Activated naive CD4-positive, alpha-beta T cell treated with anti-CD3 and anti-CD28 coated beads for 36 hours (primary cell): Measurements from ENCODE around the gene TTC12. TPM values are rescaled to one million over a fixed set of nuclear protein-coding genes. Genes with fewer than 3 reads are reported as not detected.
A peak's percentile ranks its signal among the peaks of the same experiment; 100 is the strongest.

Experiments used
- CTCF ChIA-PET: fragments of 350-600 bp; sonication (Branson Sonifier 250); formaldehyde crosslinking; loops from one replicate; lab custom pipeline; 2021; ENCODE audit warnings: antibody characterized with exemption; lab: Charles Lee
- DNase-seq: peaks from one replicate; pipeline ENCODE4 v3.0.0-alpha.2; 2020
- H3K27ac Mint-ChIP-seq: one replicate; pipeline ENCODE4 v1.8.0; 2021; ENCODE audit warnings: mild to moderate bottlenecking, mixed read lengths
- H3K27me3 Mint-ChIP-seq: one replicate; pipeline ENCODE4 v1.8.0; 2021; ENCODE audit warnings: low read depth, mixed read lengths
- H3K36me3 Mint-ChIP-seq: one replicate; pipeline ENCODE4 v1.8.0; 2021; ENCODE audit warnings: low read depth, mixed read lengths
- H3K4me1 Mint-ChIP-seq: one replicate; pipeline ENCODE4 v1.8.0; 2021; ENCODE audit warnings: low read depth, mixed read lengths
- H3K4me3 Mint-ChIP-seq: one replicate; pipeline ENCODE4 v1.8.0; 2021; ENCODE audit warnings: mild to moderate bottlenecking, moderate library complexity, mixed read lengths
- H3K9me3 Mint-ChIP-seq: one replicate; pipeline ENCODE4 v1.8.0; 2021; ENCODE audit warnings: mixed read lengths
- intact Hi-C: fragments of 100-400 bp; cut with micrococcal nuclease; formaldehyde crosslinking; loops from one replicate; pipeline ENCODE4 v1.15.1; 2023
- total RNA-seq, 2 experiments: library from RNA; stranded (reverse); gene quantifications; one replicate each; pipeline ENCODE4 v1.2.3, GENCODE V29; 2021

The TTC12 gene
- 1 to 10 TPM; 4.1 to 7.4 TPM for total RNA-seq

GRCh38 chr11:113314389-113315301 lies at the start of gene TTC12:
TTC12 (plus strand) TSS chr11:113314583; CDS start chr11:113316258, 1,675 bp downstream.
- intact Hi-C loops: loop anchor here (1.0 to 10.0 kb wide), 8 partner anchors 273 to 1440 kb away; partner anchors contain the start of genes ALG9, C11orf71, CFAP68 and FDXACB1

GRCh38 chr11:113265362-113265761 lies 49.0 kb upstream of the TTC12 start:
- CTCF ChIA-PET: no interaction called here
- Mint-ChIP-seq H3K36me3 (no peaks in the 10 kb centered on the region), H3K4me1 (no peaks in the 10 kb centered on the region), H3K9me3 (no peaks in the 10 kb centered on the region), H3K27ac (no peak overlapping the region), H3K27me3 (peaks cover 2% of the 10 kb centered on the region), H3K4me3 (no peak overlapping the region)
- no peak for DNase-seq
- intact Hi-C loops: no loop called here

More at GRCh38 chr11:113314389-113315301, at the start of gene TTC12:
- peaks cover 23% of the 10 kb centered on the region for H3K4me1 Mint-ChIP-seq
- CTCF ChIA-PET: interaction anchor here (0.8 to 2.5 kb wide), 2 partner anchors 25 to 482 kb away, joined by 3 to 10 read pairs; no protein-coding TSS in a partner anchor
- no peaks in the 10 kb centered on the region for H3K9me3 Mint-ChIP-seq
- H3K36me3 Mint-ChIP-seq: peaks cover 26% of the 10 kb centered on the region
- peak; percentile 95 for DNase-seq
- no peaks in the 10 kb centered on the region for H3K27me3 Mint-ChIP-seq
- peak within 1 kb of the TSS; percentile 80 for H3K4me3 Mint-ChIP-seq
- H3K27ac Mint-ChIP-seq: peak within 1 kb of the TSS; percentile 79

GRCh38 chr11:113267493-113267892 lies 46.9 kb upstream of the TTC12 start:
- Mint-ChIP-seq H3K27ac (no peak overlapping the region), H3K27me3 (peaks cover 2% of the 10 kb centered on the region), H3K4me1 (no peaks in the 10 kb centered on the region), H3K4me3 (no peak overlapping the region), H3K9me3 (no peaks in the 10 kb centered on the region), H3K36me3 (no peaks in the 10 kb centered on the region)
- DNase-seq: no peak
- intact Hi-C loops: no loop called here
- CTCF ChIA-PET: no interaction called here

- no peaks in the 10 kb centered on the region for H3K36me3 Mint-ChIP-seq
- peaks cover 2% of the 10 kb centered on the region for H3K27me3 Mint-ChIP-seq
- CTCF ChIA-PET: no interaction called here
- H3K9me3 Mint-ChIP-seq: no peaks in the 10 kb centered on the region
- H3K4me3 Mint-ChIP-seq: no peak overlapping the region
- no peak for DNase-seq
- H3K27ac Mint-ChIP-seq: no peak overlapping the region
- no peaks in the 10 kb centered on the region for H3K4me1 Mint-ChIP-seq
- intact Hi-C loops: no loop called here
These were observed 45.3 kb upstream of the TTC12 start for GRCh38 chr11:113269096-113269495.

GRCh38 chr11:113269636-113270035 lies 44.7 kb upstream of the TTC12 start:
- CTCF ChIA-PET: no interaction called here
- intact Hi-C loops: no loop called here
- H3K36me3 Mint-ChIP-seq: no peaks in the 10 kb centered on the region
- no peaks in the 10 kb centered on the region for H3K4me1 Mint-ChIP-seq
- peaks cover 2% of the 10 kb centered on the region for H3K27me3 Mint-ChIP-seq
- no peaks in the 10 kb centered on the region for H3K9me3 Mint-ChIP-seq
- H3K4me3 Mint-ChIP-seq: no peak overlapping the region
- DNase-seq: no peak
- no peak overlapping the region for H3K27ac Mint-ChIP-seq

- Mint-ChIP-seq H3K4me3 (no peak overlapping the region), H3K36me3 (no peaks in the 10 kb centered on the region), H3K4me1 (no peaks in the 10 kb centered on the region), H3K27me3 (peaks cover 2% of the 10 kb centered on the region), H3K9me3 (no peaks in the 10 kb centered on the region), H3K27ac (no peak overlapping the region)
- intact Hi-C loops: no loop called here
- no peak for DNase-seq
- CTCF ChIA-PET: no interaction called here
These were observed 44.3 kb upstream of the TTC12 start for GRCh38 chr11:113270080-113270479.

GRCh38 chr11:113271551-113272245 lies 42.7 kb upstream of the TTC12 start:
- no peaks in the 10 kb centered on the region for H3K36me3 Mint-ChIP-seq
- CTCF ChIA-PET: no interaction called here
- H3K9me3 Mint-ChIP-seq: no peaks in the 10 kb centered on the region
- H3K27ac Mint-ChIP-seq: no peak overlapping the region
- H3K4me1 Mint-ChIP-seq: no peaks in the 10 kb centered on the region
- no peaks in the 10 kb centered on the region for H3K27me3 Mint-ChIP-seq
- H3K4me3 Mint-ChIP-seq: no peak overlapping the region
- intact Hi-C loops: no loop called here
- DNase-seq: no peak

- intact Hi-C loops: no loop called here
- Mint-ChIP-seq H3K9me3 (no peaks in the 10 kb centered on the region), H3K27me3 (no peaks in the 10 kb centered on the region), H3K36me3 (no peaks in the 10 kb centered on the region), H3K27ac (no peak overlapping the region), H3K4me1 (no peaks in the 10 kb centered on the region), H3K4me3 (no peak overlapping the region)
- CTCF ChIA-PET: no interaction called here
- DNase-seq: no peak
These were observed 42.1 kb upstream of the TTC12 start for GRCh38 chr11:113272281-113272680.

GRCh38 chr11:113272927-113273615 lies 41.3 kb upstream of the TTC12 start:
- intact Hi-C loops: no loop called here

GRCh38 chr11:113273720-113274119 lies 40.7 kb upstream of the TTC12 start:
- CTCF ChIA-PET: no interaction called here
- intact Hi-C loops: no loop called here

More at GRCh38 chr11:113272927-113273615, 41.3 kb upstream of the TTC12 start:
- H3K36me3 Mint-ChIP-seq: no peaks in the 10 kb centered on the region
- CTCF ChIA-PET: no interaction called here
- no peak overlapping the region for H3K27ac Mint-ChIP-seq
- H3K27me3 Mint-ChIP-seq: no peaks in the 10 kb centered on the region
- no peak overlapping the region for H3K4me3 Mint-ChIP-seq
- no peaks in the 10 kb centered on the region for H3K9me3 Mint-ChIP-seq
- H3K4me1 Mint-ChIP-seq: no peaks in the 10 kb centered on the region
- no peak for DNase-seq

GRCh38 chr11:113274713-113275582 lies 39.4 kb upstream of the TTC12 start:
- Mint-ChIP-seq H3K4me3 (no peak overlapping the region), H3K9me3 (no peaks in the 10 kb centered on the region), H3K27ac (no peak overlapping the region), H3K36me3 (peaks cover 1% of the 10 kb centered on the region), H3K4me1 (no peaks in the 10 kb centered on the region), H3K27me3 (no peaks in the 10 kb centered on the region)
- intact Hi-C loops: no loop called here
- CTCF ChIA-PET: no interaction called here
- no peak for DNase-seq

More at GRCh38 chr11:113273720-113274119, 40.7 kb upstream of the TTC12 start:
- H3K27ac Mint-ChIP-seq: no peak overlapping the region
- H3K4me1 Mint-ChIP-seq: no peaks in the 10 kb centered on the region
- no peak for DNase-seq
- no peaks in the 10 kb centered on the region for H3K9me3 Mint-ChIP-seq
- no peak overlapping the region for H3K4me3 Mint-ChIP-seq
- peaks cover 1% of the 10 kb centered on the region for H3K36me3 Mint-ChIP-seq
- H3K27me3 Mint-ChIP-seq: no peaks in the 10 kb centered on the region
